Vagina (tissue), 2 donors: ENCODE results near the gene GPR87.

ENCODE experiments used
- POLR2A ChIP-seq, 2 donors: fragments of 450-650 bp; IDR thresholded peaks; one replicate each; pipeline ENCODE4 v1.6.1; 2017; ENCODE audit warnings: antibody characterized with exemption in 2 of 2, mild to moderate bottlenecking in 2 of 2, moderate library complexity in 2 of 2
- TF ChIP-seq, protein P1 (sequence below), 3 experiments: fragments of 450-650 bp in 2 of 3; fragments of 200-600 bp in 1 of 3; sonication (generic) in 1 of 3; IDR thresholded peaks; one replicate each; pipeline ENCODE4 v1.5.1; 2017 to 2019; ENCODE audit warnings: antibody characterized with exemption in 3 of 3, mild to moderate bottlenecking in 2 of 3, moderate library complexity in 2 of 3

GRCh38 chr3:151322511-151322910 lies 5.9 kb upstream of the GPR87 start:
- TF ChIP-seq, protein P1, sequence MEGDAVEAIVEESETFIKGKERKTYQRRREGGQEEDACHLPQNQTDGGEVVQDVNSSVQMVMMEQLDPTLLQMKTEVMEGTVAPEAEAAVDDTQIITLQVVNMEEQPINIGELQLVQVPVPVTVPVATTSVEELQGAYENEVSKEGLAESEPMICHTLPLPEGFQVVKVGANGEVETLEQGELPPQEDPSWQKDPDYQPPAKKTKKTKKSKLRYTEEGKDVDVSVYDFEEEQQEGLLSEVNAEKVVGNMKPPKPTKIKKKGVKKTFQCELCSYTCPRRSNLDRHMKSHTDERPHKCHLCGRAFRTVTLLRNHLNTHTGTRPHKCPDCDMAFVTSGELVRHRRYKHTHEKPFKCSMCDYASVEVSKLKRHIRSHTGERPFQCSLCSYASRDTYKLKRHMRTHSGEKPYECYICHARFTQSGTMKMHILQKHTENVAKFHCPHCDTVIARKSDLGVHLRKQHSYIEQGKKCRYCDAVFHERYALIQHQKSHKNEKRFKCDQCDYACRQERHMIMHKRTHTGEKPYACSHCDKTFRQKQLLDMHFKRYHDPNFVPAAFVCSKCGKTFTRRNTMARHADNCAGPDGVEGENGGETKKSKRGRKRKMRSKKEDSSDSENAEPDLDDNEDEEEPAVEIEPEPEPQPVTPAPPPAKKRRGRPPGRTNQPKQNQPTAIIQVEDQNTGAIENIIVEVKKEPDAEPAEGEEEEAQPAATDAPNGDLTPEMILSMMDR (IDR thresholded peaks at IDR 0.05) = no peak
- TF ChIP-seq POLR2A (IDR thresholded peaks at IDR 0.05) = no peak
